ENCODE measurements around the gene CD52. TPM values are rescaled to one million over a fixed set of nuclear protein-coding genes. Genes with fewer than 3 reads are reported as not detected.
"Not testable (repeated sequence)": the region's sequence is repeated elsewhere in the genome, so short reads cannot be mapped to it uniquely, and the experiment has no call there.

Gene CD52
- total RNA-seq, 1 donor from 2014 or later, result not detected

DNA sequence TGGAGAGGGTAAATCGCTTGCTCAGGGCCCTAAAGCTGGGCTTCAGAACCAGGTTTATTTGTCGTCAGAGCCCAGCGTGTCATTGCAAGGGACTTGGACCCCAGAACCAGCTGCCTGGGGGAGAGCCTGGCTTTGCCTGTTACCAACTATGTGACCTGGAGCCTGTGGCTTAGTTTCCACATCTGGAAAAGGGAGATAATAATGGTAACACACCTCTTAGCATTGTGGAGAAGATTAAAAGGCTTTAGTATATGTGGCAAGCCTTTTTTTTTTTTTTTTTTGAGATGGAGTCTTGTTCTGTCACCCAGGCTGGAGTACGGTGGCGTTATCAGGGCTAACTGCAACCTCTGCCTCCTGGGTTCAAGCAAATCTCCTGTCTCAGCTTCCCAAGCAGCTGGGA, 12.5 kb downstream of the CD52 start:
- no peak for DNase-seq (ENCODE audit: low read depth)

DNA sequence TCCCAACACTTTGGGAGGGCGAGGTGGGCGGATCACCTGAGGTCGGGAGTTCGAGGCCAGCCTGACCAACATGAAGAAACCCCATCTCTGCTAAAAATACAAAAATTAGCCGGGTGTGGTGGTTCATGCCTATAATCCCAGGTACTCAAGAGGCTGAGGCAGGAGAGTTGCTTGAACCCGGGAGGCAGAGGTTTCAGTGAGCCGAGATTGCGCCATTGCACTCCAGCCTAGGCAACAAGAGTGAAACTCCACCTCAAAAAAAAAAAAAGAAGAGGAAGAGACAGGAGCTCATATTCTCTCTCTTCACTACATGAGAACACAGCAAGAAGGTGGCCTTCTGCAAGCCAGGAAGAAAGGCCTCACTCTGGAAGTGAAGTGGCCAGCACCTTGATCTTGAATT, 15.6 kb downstream of the CD52 start:
- not testable (repeated sequence) for DNase-seq (ENCODE audit: low read depth)

- DNase-seq (ENCODE audit: low read depth), result no peak
These were observed 18.2 kb downstream of the CD52 start for GRCh38 chr1:26335774-26336476.

GRCh38 chr1:26336477-26337205, 18.9 kb downstream of the CD52 start:
- DNase-seq (ENCODE audit: low read depth), result no peak

DNA sequence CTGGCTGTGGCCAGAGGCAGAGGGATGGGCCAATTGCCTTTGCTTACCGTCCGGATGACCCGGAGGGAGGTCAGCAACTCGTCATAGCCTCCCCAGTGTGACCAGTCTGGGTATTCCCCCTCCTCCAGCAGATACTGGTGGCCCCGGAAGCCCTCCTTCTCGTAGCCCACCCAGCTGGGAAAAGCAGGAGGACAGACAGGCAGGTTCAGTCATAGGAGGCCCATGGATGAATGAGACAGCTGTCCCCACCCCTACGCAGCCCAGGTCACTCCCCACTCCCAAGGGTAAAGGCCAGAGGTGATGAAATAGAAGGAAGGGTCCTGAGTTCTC, 19.4 kb downstream of the CD52 start:
- DNase-seq (ENCODE audit: low read depth), result no peak

- no peak for DNase-seq (ENCODE audit: low read depth)
These were observed 19.9 kb downstream of the CD52 start for GRCh38 chr1:26337625-26338024.

DNA sequence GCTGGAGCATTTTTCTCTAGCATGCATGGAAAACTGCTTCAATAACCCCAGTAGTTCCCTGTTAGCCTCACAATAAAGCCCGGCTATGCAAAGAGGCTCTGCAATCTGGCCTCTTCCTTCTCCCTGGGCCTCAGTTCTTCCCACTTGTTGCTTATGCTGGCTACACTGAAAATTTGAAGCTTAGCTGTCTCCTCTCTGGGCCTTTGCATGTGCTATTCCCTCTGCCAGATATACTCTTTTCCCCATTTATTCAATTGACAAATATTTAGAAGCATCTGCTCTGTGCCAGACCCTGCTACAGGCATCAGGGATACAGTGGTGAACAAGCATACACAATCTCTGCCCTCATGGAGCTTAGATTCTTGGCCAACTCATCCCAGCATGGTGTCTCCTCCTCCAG, 20.9 kb downstream of the CD52 start:
- DNase-seq (ENCODE audit: low read depth), result no peak

DNA sequence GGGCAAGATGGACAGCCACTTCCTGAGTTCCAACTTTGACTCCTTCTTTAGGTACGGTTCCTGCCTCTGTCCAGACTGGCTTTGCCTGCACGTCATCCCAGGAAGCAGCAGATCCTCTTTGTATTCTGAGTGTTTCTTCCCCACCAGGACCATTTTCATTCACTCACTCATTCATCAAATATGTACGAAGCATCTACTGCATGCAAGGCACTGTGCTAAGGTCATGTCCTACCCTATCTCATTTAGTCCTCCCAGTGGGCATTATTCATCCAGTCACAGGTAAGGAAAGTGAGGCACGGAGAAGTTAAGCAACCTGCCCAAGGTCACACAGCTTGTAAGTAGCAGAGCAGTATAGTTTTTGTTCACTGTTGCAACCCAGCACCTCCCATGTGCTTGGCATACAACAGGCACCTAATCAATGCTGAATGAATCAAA, 22.3 kb downstream of the CD52 start:
- no peak for DNase-seq (ENCODE audit: low read depth)

GRCh38 chr1:26344147-26344920, 26.6 kb downstream of the CD52 start:
- DNase-seq (ENCODE audit: low read depth), result no peak

DNA sequence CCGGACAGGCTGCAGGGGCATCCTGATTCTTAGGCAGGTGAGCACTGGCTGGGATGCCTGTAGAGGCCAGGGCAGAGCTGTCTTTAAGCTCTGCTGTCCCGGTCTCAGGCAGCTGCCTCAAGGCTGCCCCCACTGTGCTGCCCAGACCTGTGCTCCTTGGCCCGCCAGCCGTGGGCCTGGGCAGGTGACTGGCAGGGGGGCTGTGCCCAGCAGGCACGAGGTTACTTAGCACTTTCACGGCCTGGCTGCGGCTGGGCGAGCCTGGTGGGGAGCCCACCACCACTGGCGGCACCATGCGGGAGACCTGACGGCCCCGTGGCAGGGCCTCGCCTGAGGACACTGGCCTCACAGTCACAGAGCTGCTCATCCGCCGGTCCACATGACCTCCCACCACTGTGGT, 28.0 kb downstream of the CD52 start:
- no peak for DNase-seq (ENCODE audit: low read depth)

- no peak for DNase-seq (ENCODE audit: low read depth)
These were observed 28.7 kb downstream of the CD52 start for GRCh38 chr1:26346274-26347033.

GRCh38 chr1:26349188-26349876, 31.6 kb downstream of the CD52 start:
- peak; percentile 89 for DNase-seq (ENCODE audit: low read depth)

- no peak for DNase-seq (ENCODE audit: low read depth)
These were observed 32.1 kb downstream of the CD52 start for GRCh38 chr1:26349877-26350244.

DNA sequence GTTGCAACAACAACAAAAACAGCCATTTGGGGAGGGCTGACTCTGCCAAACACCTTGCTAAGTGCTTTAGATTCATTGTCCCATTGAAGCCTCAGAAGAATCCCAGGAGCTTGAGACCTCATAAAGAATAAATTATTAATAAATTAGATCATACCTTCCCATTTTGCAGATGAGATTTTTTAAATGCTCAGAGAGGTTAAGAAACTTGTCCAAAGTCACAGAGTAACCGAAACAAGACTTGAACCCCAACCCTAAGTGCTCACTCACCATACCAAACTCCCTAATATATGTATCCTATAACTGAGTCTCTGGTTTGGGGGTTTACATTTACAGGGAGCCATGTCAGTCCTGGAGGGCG, 32.6 kb downstream of the CD52 start:
- DNase-seq (ENCODE audit: low read depth), result no peak

GRCh38 chr1:26350701-26351589, 33.2 kb downstream of the CD52 start:
- peak; percentile 87 for DNase-seq (ENCODE audit: low read depth)

GRCh38 chr1:26351590-26352337, 34.0 kb downstream of the CD52 start:
- DNase-seq (ENCODE audit: low read depth), result peak; percentile 87

GRCh38 chr1:26352338-26352679, 34.6 kb downstream of the CD52 start:
- peak; percentile 29 for DNase-seq (ENCODE audit: low read depth)

DNA sequence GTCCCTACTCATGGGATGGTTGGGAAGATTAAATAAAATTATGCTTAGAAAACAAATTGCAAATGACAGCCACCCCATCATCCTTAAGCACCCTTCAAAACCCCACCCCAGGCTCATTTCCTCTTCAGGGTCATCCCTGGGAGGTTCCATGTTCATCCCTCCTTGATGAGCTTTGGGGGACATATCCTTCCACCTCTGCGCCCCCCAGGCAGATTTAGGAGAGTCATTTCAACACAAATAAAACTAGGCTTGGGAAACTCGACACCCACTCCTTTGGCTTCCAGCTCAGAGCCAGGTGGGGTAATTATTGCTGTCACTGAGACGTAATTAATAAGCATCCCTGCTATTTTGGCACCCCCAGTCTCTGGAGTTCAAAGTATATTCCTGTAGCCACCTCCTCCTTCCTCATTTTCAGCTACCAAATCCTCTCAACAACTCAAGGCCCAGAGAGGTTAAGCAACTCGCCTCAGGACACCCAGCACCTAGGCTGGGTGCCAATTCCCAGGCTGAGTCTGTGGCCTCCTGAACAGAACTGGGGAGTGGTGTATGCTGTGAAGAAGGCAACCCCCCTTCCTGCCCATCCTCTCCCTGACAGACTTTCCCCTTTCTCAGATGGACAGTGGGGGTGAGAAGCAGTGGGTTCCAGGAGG, 35.6 kb downstream of the CD52 start:
- no peak for DNase-seq (ENCODE audit: low read depth)

All from renal cortical epithelial cell (primary cell).